ENCODE data around the gene TMEM240.

The TMEM240 gene

DNA sequence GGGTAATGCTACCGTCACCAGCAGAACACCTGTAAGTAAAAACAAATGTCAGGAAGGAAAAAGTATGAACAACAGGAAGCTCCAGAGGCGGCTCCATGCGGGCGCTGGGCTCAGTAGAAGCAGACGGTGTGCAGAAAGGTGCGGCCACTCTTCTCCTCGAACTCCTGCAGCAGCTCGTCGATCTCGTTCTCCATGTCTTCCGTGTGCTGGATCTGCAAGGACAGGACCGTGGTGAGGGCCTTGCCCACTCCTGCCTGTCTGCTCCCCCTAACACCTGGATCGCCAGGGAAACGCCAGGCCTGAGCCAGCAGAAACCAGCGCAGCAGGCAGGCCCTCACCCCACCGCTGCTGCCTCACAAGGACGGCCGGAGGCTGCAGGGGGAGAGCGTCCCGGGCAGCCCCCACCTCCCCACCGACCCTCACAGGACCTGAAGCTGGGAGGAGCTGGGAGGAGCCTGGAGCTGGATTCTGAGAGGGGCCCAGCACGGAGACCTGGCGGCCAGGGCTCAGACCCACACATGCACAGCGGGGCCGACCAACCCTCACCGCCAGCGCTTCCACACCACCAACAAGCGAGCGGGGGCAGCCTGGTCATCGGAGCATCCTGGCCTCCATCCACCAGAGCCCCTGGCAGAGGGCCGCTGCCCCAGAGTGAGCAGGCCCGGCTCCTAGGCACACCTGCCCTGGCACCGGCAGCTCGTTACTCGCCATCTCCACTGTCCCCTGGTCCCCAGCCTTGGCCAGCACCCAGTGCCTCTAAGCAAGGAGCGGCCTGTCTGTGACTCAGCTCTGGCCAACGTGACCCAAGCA, 1.7 kb upstream of the TMEM240 start:
- H3K27ac ChIP-seq (ENCODE audit: low read depth, low read length), result no peak overlapping the region
- H3K4me3 ChIP-seq (ENCODE audit: low read depth in 1 of 5, low read length in 5 of 5), result no peak overlapping the region
- peaks cover 0 to 24% (median 16%) of the 10 kb centered on the region in 5 donors for H3K4me1 ChIP-seq (ENCODE audit: control insufficient read depth in 5 of 5, insufficient read depth in 5 of 5, low read length in 5 of 5)
- no peaks in the 10 kb centered on the region for H3K9me3 ChIP-seq (ENCODE audit: control insufficient read depth in 5 of 5, low read length in 5 of 5)
- H3K36me3 ChIP-seq (ENCODE audit: control insufficient read depth in 5 of 5, insufficient read depth in 5 of 5, low read length in 5 of 5), result peaks cover 0 to 44% (median 27%) of the 10 kb centered on the region in 5 donors
- no peak overlapping the region for H3K9ac ChIP-seq (ENCODE audit: low read length in 5 of 5)
- no peaks in the 10 kb centered on the region for H3K27me3 ChIP-seq (ENCODE audit: control insufficient read depth in 5 of 5, insufficient read depth in 4 of 5, low read length in 5 of 5)

DNA sequence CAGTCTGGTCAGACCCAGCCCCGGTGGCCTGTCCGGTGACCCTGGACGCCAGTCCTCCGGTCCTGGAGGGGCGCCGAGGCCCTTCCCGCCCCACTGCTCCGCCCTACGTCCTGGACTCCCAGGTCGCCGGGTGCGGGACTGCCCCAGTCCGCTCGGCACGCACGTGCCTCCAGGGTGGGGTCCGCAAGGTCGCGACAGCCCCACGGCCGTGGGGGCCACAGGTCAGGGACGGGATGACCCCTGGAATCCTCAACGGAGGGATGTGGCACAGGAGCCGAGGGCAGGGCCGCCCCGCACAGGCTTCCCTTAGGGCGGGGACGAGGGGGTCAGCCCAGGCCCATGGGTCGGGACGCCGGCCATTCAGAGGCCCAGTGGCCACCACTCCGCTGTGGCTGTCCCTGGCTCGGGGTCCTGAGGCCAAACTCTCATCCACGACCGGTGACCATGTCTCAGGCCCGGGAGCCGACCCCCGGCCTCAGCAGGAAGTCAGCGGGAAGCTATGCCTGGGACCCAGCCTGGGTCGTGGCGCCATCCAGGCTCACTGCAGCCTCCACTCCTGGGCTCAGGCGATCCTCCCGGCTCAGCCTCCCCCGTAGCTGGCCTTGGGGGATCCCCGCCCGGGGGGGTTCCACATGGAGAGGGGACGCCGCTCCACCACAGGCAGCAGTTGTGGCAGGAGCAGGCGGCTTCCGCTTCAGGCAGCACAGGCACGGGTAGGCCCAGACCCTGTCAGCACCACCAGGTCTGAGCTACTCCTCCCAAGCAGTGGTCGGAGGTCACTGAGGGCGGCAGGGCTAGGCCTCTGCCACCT, 599 bp upstream of the TMEM240 start:
- Histone ChIP-seq H3K9ac (ENCODE audit: low read length in 5 of 5) (peak overlapping the region in 4 of 5 donors; percentile 38 to 64 (median 58)), H3K4me1 (ENCODE audit: control insufficient read depth in 5 of 5, insufficient read depth in 5 of 5, low read length in 5 of 5) (peaks cover 0 to 24% (median 16%) of the 10 kb centered on the region in 5 donors), H3K4me3 (ENCODE audit: low read depth in 1 of 5, low read length in 5 of 5) (peak overlapping the region in 4 of 5 donors; percentile 43 to 64 (median 52)), H3K36me3 (ENCODE audit: control insufficient read depth in 5 of 5, insufficient read depth in 5 of 5, low read length in 5 of 5) (peaks cover 0 to 43% (median 27%) of the 10 kb centered on the region in 5 donors), H3K9me3 (ENCODE audit: control insufficient read depth in 5 of 5, low read length in 5 of 5) (no peaks in the 10 kb centered on the region), H3K27me3 (ENCODE audit: control insufficient read depth in 5 of 5, insufficient read depth in 4 of 5, low read length in 5 of 5) (no peaks in the 10 kb centered on the region), H3K27ac (ENCODE audit: low read depth, low read length) (no peak overlapping the region)

DNA sequence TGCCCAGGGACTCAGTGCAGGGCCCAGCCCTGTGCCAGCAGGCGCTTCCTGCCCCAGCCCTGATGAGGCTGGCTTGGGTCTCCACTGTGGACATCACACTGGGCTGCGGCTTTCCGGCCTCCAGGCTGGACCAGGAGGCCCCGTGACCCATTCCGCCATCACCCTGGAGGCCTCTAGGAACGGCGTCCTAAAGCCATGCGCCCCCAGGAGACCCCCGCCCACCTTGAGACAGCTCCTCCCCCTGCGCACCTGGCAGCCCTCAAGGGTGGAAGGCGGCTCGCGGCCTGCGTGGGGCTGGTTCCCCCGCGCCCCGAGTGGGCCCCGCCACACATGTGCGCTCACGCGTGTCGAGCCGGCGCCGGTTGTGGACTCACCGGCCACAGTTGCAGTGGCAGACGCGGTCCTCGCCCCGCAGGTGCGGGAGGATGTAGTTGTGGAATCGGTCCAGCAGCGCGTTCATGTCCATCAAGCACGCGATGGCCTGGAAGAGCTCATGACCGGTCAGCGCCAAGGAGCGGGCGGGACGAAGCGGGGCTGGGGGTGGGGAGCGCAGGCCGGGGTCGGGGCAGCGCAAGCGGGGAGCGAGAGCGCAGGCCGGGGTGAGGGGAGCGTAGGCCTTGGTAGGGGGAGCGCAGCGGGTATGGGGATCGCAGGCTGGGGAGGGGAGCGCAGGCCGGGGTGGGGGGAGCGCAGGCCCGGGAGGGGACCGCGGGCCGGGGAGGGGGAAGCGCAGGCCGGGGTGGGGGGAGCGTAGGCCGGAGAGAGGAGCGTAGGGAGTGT, 924 bp downstream of the TMEM240 start:
- Histone ChIP-seq H3K9ac (ENCODE audit: low read length in 5 of 5) (peak overlapping the region in 1 of 5 donors; percentile 21), H3K9me3 (ENCODE audit: control insufficient read depth in 5 of 5, low read length in 5 of 5) (no peaks in the 10 kb centered on the region), H3K4me3 (ENCODE audit: low read depth in 1 of 5, low read length in 5 of 5) (peak overlapping the region in 4 of 5 donors; percentile 39 to 56 (median 55)), H3K27me3 (ENCODE audit: control insufficient read depth in 5 of 5, insufficient read depth in 4 of 5, low read length in 5 of 5) (no peaks in the 10 kb centered on the region), H3K27ac (ENCODE audit: low read depth, low read length) (no peak overlapping the region), H3K4me1 (ENCODE audit: control insufficient read depth in 5 of 5, insufficient read depth in 5 of 5, low read length in 5 of 5) (peaks cover 0 to 24% (median 16%) of the 10 kb centered on the region in 5 donors), H3K36me3 (ENCODE audit: control insufficient read depth in 5 of 5, insufficient read depth in 5 of 5, low read length in 5 of 5) (peaks cover 0 to 39% (median 26%) of the 10 kb centered on the region in 5 donors)

DNA sequence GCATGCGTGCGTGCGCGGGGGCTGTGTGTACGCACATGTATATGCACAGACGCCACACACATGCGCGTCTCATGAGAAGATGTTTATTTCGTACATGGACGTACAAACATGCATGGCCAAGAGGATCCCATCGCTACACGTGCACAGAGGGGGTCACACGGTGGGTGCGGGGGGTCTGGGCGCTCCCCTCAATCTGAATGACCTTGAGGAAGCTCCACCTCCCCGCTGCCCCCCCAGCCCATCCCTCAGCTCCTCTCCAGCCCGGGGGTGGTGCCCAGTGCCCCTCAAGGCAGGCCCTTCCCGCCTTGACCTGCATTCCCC, 1.5 kb downstream of the TMEM240 start:
- Histone ChIP-seq H3K4me1 (ENCODE audit: control insufficient read depth in 5 of 5, insufficient read depth in 5 of 5, low read length in 5 of 5) (peaks cover 0 to 23% (median 16%) of the 10 kb centered on the region in 5 donors), H3K9ac (ENCODE audit: low read length in 5 of 5) (no peak overlapping the region), H3K36me3 (ENCODE audit: control insufficient read depth in 5 of 5, insufficient read depth in 5 of 5, low read length in 5 of 5) (peaks cover 0 to 38% (median 26%) of the 10 kb centered on the region in 5 donors)

DNA sequence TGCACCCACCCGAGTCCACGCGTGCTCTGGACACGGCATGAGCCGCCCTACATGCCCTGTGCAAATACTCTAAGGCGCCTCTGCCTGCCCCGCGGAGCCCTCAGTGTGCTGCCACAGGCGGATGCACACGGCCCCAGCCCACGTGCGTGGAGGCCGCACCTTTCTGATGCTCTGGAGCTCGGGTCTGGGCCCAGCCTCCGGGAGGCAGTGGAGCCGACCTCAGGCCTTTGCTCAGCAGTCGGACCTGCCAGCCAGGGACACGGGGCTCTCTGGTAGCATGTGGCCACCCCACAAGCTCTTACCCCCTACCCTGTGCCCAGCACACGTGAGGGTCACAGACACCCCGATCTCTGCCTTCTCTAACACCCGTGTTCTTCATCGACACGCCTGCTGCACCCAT, 2.1 kb downstream of the TMEM240 start:
- no peak overlapping the region for H3K9ac ChIP-seq (ENCODE audit: low read length in 5 of 5)
- no peak overlapping the region for H3K4me3 ChIP-seq (ENCODE audit: low read depth in 1 of 5, low read length in 5 of 5)
- H3K9me3 ChIP-seq (ENCODE audit: control insufficient read depth in 5 of 5, low read length in 5 of 5), result no peaks in the 10 kb centered on the region
- peaks cover 0 to 34% (median 23%) of the 10 kb centered on the region in 5 donors for H3K36me3 ChIP-seq (ENCODE audit: control insufficient read depth in 5 of 5, insufficient read depth in 5 of 5, low read length in 5 of 5)
- no peak overlapping the region for H3K27ac ChIP-seq (ENCODE audit: low read depth, low read length)
- H3K27me3 ChIP-seq (ENCODE audit: control insufficient read depth in 5 of 5, insufficient read depth in 4 of 5, low read length in 5 of 5), result no peaks in the 10 kb centered on the region
- peaks cover 0 to 26% (median 16%) of the 10 kb centered on the region in 5 donors for H3K4me1 ChIP-seq (ENCODE audit: control insufficient read depth in 5 of 5, insufficient read depth in 5 of 5, low read length in 5 of 5)

More for the DNA sequence above, 1.5 kb downstream of the TMEM240 start:
- Histone ChIP-seq H3K9me3 (ENCODE audit: control insufficient read depth in 5 of 5, low read length in 5 of 5) (no peaks in the 10 kb centered on the region), H3K4me3 (ENCODE audit: low read depth in 1 of 5, low read length in 5 of 5) (peak overlapping the region in 1 of 5 donors; percentile 56), H3K27me3 (ENCODE audit: control insufficient read depth in 5 of 5, insufficient read depth in 4 of 5, low read length in 5 of 5) (no peaks in the 10 kb centered on the region), H3K27ac (ENCODE audit: low read depth, low read length) (no peak overlapping the region)

DNA sequence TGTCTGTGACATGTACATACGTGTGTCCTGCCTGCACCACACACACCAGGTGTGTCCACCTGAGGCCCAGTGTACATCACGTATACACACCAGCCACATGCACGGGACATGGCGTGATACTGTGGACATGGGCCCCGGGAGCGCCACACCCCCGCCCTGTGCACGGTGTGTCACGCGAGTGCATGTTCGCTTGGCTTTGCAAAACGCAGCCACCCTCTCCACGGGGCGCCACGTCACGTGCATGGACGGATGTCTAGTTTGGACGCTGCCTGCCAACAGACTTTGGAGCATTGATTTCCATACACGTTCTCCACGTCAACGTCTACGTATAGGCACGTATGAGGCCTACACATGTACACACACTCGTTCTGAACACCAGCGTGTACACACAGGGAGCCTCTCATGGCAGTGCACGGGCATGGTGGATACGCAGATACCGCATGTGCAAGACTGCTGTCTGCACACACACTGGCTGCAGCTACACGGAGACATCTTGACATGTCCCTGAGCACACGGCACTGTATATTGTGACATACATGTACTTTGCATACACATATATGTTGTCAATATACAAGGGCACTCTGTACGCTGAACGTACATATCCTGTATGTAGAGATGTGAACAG, 2.7 kb downstream of the TMEM240 start:
- peaks cover 0 to 25% (median 16%) of the 10 kb centered on the region in 5 donors for H3K4me1 ChIP-seq (ENCODE audit: control insufficient read depth in 5 of 5, insufficient read depth in 5 of 5, low read length in 5 of 5)
- no peak overlapping the region for H3K9ac ChIP-seq (ENCODE audit: low read length in 5 of 5)
- H3K27ac ChIP-seq (ENCODE audit: low read depth, low read length), result no peak overlapping the region

DNA sequence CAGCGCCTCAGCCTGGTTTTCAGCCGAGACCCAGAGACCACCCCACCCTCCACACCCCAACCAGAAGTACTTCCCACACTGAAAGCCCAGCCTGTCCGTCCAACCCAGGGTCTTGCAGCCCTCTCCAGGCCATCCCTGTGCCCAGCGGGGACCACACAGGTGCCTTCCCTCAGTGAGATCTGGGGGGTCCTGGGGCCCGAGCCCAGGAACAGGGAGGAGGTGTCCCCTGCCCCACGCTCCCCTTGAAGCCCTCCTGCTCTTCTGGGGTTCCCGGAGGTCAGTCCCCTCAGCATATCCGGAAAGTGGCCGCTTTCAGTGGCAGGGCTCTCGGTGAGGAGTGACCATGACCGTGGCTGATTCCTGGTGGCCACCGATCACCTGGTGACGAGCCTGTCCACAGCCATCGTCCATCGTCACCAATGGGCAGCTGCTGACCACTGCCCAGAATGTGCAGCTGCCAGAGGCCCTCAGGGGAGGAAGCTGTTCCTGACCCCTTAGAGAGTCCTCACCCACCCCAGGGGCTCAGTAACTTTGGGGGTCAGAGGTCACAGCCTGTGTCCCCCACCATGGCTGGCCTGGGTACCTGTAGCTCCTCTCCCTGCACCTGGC, 3.4 kb downstream of the TMEM240 start:
- no peak overlapping the region for H3K4me3 ChIP-seq (ENCODE audit: low read depth in 1 of 5, low read length in 5 of 5)
- H3K9ac ChIP-seq (ENCODE audit: low read length in 5 of 5), result no peak overlapping the region
- H3K4me1 ChIP-seq (ENCODE audit: control insufficient read depth in 5 of 5, insufficient read depth in 5 of 5, low read length in 5 of 5), result peaks cover 0 to 25% (median 16%) of the 10 kb centered on the region in 5 donors
- H3K36me3 ChIP-seq (ENCODE audit: control insufficient read depth in 5 of 5, insufficient read depth in 5 of 5, low read length in 5 of 5), result peaks cover 0 to 25% (median 14%) of the 10 kb centered on the region in 5 donors
- no peaks in the 10 kb centered on the region for H3K27me3 ChIP-seq (ENCODE audit: control insufficient read depth in 5 of 5, insufficient read depth in 4 of 5, low read length in 5 of 5)
- no peak overlapping the region for H3K27ac ChIP-seq (ENCODE audit: low read depth, low read length)
- H3K9me3 ChIP-seq (ENCODE audit: control insufficient read depth in 5 of 5, low read length in 5 of 5), result peaks cover 0 to 1% (median 1%) of the 10 kb centered on the region in 5 donors

More for the DNA sequence above, 2.7 kb downstream of the TMEM240 start:
- Histone ChIP-seq H3K4me3 (ENCODE audit: low read depth in 1 of 5, low read length in 5 of 5) (no peak overlapping the region), H3K9me3 (ENCODE audit: control insufficient read depth in 5 of 5, low read length in 5 of 5) (no peaks in the 10 kb centered on the region), H3K27me3 (ENCODE audit: control insufficient read depth in 5 of 5, insufficient read depth in 4 of 5, low read length in 5 of 5) (no peaks in the 10 kb centered on the region), H3K36me3 (ENCODE audit: control insufficient read depth in 5 of 5, insufficient read depth in 5 of 5, low read length in 5 of 5) (peaks cover 0 to 32% (median 19%) of the 10 kb centered on the region in 5 donors)

DNA sequence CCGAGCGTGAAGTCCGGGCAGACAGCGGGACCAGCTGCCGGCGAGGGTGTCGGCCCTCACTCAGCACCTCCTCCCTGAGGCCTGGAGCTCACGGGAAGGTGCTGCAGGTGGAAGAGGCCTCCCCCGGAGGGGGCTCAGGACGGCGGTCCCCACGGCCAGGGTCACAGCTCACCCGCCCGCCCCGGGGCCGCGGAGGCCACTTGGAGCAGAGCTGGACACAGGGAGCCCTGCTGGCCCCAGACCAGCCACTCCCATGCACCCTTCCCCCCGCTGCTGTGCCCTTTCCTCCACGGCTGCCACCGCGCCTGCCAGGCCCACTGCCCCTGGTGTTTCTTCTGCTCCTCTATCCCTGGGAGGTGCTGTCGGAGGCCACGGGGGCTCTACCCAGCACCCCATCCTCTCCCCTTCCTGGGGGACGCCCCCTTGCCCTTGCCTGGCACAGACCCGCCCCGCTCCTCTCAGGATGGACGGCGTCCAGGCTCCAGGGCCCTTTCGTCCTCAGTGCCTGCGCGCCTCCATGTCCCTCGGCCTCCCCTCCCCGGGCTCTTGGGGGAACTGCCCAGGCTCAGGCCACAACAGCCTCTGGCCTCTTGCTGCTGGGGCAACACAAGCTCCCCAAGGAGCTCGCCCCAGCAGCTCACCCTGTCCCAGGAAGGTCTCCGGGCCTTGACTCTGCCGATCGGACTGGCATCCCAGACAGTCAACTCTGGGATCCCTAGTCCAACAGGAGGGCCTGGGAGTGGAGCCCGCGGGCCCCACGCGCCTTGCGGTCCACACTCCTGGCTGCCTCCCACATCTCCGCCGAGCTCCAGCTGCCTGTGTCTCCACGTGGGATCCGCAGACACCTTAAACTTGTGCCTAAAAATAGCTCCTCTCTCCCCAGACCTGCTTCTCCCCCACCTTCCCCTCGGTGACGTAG, 4.1 kb downstream of the TMEM240 start:
- H3K27me3 ChIP-seq (ENCODE audit: control insufficient read depth in 5 of 5, insufficient read depth in 4 of 5, low read length in 5 of 5), result no peaks in the 10 kb centered on the region
- H3K4me3 ChIP-seq (ENCODE audit: low read depth in 1 of 5, low read length in 5 of 5), result no peak overlapping the region
- H3K4me1 ChIP-seq (ENCODE audit: control insufficient read depth in 5 of 5, insufficient read depth in 5 of 5, low read length in 5 of 5), result peaks cover 0 to 24% (median 15%) of the 10 kb centered on the region in 5 donors
- no peak overlapping the region for H3K9ac ChIP-seq (ENCODE audit: low read length in 5 of 5)
- H3K9me3 ChIP-seq (ENCODE audit: control insufficient read depth in 5 of 5, low read length in 5 of 5), result peaks cover 0 to 5% (median 5%) of the 10 kb centered on the region in 5 donors
- H3K36me3 ChIP-seq (ENCODE audit: control insufficient read depth in 5 of 5, insufficient read depth in 5 of 5, low read length in 5 of 5), result peaks cover 0 to 17% (median 7%) of the 10 kb centered on the region in 5 donors
- H3K27ac ChIP-seq (ENCODE audit: low read depth, low read length), result no peak overlapping the region

Data from subcutaneous abdominal adipose tissue (tissue), 5 donors.